Body of pancreas (tissue), 4 donors: ENCODE results near the gene RNPEPL1.

ENCODE experiments used
- CTCF ChIP-seq, 7 experiments: fragments of 450-650 bp in 4 of 7; fragments of 200-600 bp in 3 of 7; sonication (generic) in 3 of 7; IDR thresholded peaks; one replicate each; pipeline ENCODE4 v1.5.1; 2016 to 2019; ENCODE audit warnings: antibody characterized with exemption in 7 of 7
- POLR2A ChIP-seq, 3 donors: fragments of 450-650 bp; IDR thresholded peaks; one replicate each; pipeline ENCODE4 v1.6.1; 2016; ENCODE audit warnings: antibody characterized with exemption in 3 of 3, mild to moderate bottlenecking in 2 of 3

DNA sequence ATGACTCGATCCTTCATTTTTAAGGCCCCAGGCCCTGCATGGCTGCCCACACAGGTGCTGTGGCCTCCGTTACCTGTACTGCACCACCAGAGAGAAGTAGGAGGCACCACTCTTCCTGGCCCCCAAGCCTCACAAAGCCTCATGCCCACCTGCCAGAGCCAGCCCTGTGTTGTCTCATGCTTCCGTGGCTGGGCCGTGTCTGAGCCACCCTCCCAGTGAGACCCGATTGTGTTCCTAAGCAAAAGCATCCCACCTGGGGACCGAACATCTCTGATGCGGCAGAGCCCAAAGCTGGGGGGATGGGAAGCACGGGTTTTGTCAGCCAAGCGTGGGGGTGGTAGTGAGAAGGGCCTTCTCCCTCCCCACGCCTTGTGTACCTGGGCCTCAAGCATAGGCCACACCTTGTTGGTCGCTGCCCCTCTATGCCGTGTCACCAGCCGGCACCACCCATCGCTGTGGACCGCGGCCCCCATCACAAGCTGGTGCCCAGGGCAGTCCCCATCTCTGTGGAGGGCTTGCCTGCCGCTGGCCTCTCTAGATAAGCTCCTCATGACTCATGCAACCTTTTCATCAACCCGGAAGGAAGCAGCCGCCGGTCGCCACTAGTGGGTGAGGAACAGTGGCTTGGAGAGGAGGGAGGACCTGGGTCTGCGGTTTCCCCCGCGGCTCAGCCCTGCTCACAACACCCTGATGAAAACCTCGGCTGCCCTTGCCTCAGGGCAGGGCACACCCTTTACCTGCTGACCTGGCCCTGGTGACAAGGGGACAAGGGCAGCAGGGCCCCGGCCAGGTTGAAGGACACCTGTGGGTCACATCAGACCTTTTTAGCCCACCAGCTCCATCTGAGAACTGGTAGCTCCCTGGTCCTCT lies 2.7 kb upstream of the RNPEPL1 start:
- TF ChIP-seq CTCF (IDR thresholded peaks at IDR 0.05) (no peak), POLR2A (IDR thresholded peaks at IDR 0.05) (peak in 2 of 3 donors; percentile 44 to 62)
